ENCODE data around the gene CSTF2.

- TF ChIP-seq CTCF (IDR thresholded peaks at IDR 0.05), result no peak
- TF ChIP-seq EP300 (IDR thresholded peaks at IDR 0.05), result no peak
Observed at GRCh38 chrX:100798484-100799214, 21.5 kb upstream of the CSTF2 start.
